Measurements from ENCODE around the gene TRA2B.
"Not testable (repeated sequence)": the region's sequence is repeated elsewhere in the genome, so short reads cannot be mapped to it uniquely, and the experiment has no call there.

DNA sequence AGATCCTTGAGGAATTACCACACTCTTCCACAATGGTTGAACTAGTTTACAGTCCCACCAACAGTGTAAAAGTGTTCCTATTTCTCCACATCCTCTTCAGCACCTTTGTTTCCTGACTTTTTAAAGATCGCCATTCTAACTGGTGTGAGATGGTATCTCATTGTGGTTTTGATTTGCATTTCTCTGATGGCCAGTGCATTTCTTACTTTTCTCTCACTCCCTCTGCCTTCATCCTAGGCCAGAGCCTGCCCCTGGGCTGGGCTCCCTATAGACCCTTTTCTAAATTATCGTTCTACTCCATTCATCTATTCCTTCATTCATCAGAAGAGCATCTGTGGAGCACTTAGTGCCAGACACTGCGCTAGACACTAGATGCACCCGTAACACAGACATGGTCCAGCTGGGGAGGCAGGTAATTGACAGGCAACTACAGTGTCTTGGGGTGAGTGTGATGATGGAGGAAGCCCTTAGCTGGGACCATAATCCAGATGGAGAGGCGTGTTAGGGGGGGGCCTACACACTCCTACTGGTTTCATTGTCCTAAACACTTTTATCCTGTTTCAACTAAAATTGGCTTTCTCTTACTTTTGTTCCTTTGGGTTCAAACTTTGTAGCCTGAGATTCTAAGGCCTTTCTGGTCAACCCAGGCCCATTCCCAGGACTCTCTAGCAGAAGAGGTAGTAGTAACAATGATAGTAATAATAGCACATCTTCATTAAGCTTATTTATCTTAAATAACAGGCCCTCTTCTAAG, 27.3 kb downstream of the TRA2B start:
- TF ChIP-seq, protein P1, sequence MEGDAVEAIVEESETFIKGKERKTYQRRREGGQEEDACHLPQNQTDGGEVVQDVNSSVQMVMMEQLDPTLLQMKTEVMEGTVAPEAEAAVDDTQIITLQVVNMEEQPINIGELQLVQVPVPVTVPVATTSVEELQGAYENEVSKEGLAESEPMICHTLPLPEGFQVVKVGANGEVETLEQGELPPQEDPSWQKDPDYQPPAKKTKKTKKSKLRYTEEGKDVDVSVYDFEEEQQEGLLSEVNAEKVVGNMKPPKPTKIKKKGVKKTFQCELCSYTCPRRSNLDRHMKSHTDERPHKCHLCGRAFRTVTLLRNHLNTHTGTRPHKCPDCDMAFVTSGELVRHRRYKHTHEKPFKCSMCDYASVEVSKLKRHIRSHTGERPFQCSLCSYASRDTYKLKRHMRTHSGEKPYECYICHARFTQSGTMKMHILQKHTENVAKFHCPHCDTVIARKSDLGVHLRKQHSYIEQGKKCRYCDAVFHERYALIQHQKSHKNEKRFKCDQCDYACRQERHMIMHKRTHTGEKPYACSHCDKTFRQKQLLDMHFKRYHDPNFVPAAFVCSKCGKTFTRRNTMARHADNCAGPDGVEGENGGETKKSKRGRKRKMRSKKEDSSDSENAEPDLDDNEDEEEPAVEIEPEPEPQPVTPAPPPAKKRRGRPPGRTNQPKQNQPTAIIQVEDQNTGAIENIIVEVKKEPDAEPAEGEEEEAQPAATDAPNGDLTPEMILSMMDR (IDR thresholded peaks at IDR 0.05), result not testable (repeated sequence)
- not testable (repeated sequence) for TF ChIP-seq EP300, POLR2A (IDR thresholded peaks at IDR 0.05)
